ENCODE results near the gene FGF10.

Gene FGF10

GRCh38 chr5:44300551-44300950 is 88.7 kb downstream of the FGF10 start:
- no peaks in the 10 kb centered on the region for H3K4me1 ChIP-seq (ENCODE audit: control insufficient read depth, insufficient read depth, low read length)
- H3K36me3 ChIP-seq (ENCODE audit: control insufficient read depth, insufficient read depth, low read length, severe bottlenecking), result no peaks in the 10 kb centered on the region
- no peak overlapping the region for H3K9ac ChIP-seq (ENCODE audit: low read length)
- H3K9me3 ChIP-seq (ENCODE audit: control insufficient read depth, low read length), result no peaks in the 10 kb centered on the region
- DNase-seq (ENCODE audit: low read depth), result no peak
- no peaks in the 10 kb centered on the region for H3K27me3 ChIP-seq (replicated peaks; ENCODE audit: control insufficient read depth, insufficient read depth, low read length)
- no peak overlapping the region for H3K4me3 ChIP-seq (ENCODE audit: low read length)

GRCh38 chr5:44299394-44299793 is 89.8 kb downstream of the FGF10 start:
- no peak overlapping the region for H3K4me3 ChIP-seq (ENCODE audit: low read length)
- no peak overlapping the region for H3K9ac ChIP-seq (ENCODE audit: low read length)
- no peaks in the 10 kb centered on the region for H3K9me3 ChIP-seq (ENCODE audit: control insufficient read depth, low read length)
- DNase-seq (ENCODE audit: low read depth), result no peak
- no peaks in the 10 kb centered on the region for H3K36me3 ChIP-seq (ENCODE audit: control insufficient read depth, insufficient read depth, low read length, severe bottlenecking)
- no peaks in the 10 kb centered on the region for H3K4me1 ChIP-seq (ENCODE audit: control insufficient read depth, insufficient read depth, low read length)
- no peaks in the 10 kb centered on the region for H3K27me3 ChIP-seq (replicated peaks; ENCODE audit: control insufficient read depth, insufficient read depth, low read length)

- peaks cover 9% of the 10 kb centered on the region for H3K9me3 ChIP-seq (ENCODE audit: control insufficient read depth, low read length)
- H3K4me1 ChIP-seq (ENCODE audit: control insufficient read depth, insufficient read depth, low read length), result no peaks in the 10 kb centered on the region
- H3K27me3 ChIP-seq (replicated peaks; ENCODE audit: control insufficient read depth, insufficient read depth, low read length), result no peaks in the 10 kb centered on the region
- no peak for DNase-seq (ENCODE audit: low read depth)
- H3K36me3 ChIP-seq (ENCODE audit: control insufficient read depth, insufficient read depth, low read length, severe bottlenecking), result no peaks in the 10 kb centered on the region
- no peak overlapping the region for H3K4me3 ChIP-seq (ENCODE audit: low read length)
- no peak overlapping the region for H3K9ac ChIP-seq (ENCODE audit: low read length)
Measured at GRCh38 chr5:44294516-44294915, 94.7 kb downstream of the FGF10 start.

GRCh38 chr5:44292736-44293135 is 96.5 kb downstream of the FGF10 start:
- Histone ChIP-seq H3K27me3 (replicated peaks; ENCODE audit: control insufficient read depth, insufficient read depth, low read length) (no peaks in the 10 kb centered on the region), H3K4me1 (ENCODE audit: control insufficient read depth, insufficient read depth, low read length) (no peaks in the 10 kb centered on the region), H3K4me3 (ENCODE audit: low read length) (no peak overlapping the region), H3K36me3 (ENCODE audit: control insufficient read depth, insufficient read depth, low read length, severe bottlenecking) (no peaks in the 10 kb centered on the region), H3K9ac (ENCODE audit: low read length) (no peak overlapping the region), H3K9me3 (ENCODE audit: control insufficient read depth, low read length) (peaks cover 10% of the 10 kb centered on the region)
- no peak for DNase-seq (ENCODE audit: low read depth)

- no peaks in the 10 kb centered on the region for H3K27me3 ChIP-seq (replicated peaks; ENCODE audit: control insufficient read depth, insufficient read depth, low read length)
- no peaks in the 10 kb centered on the region for H3K36me3 ChIP-seq (ENCODE audit: control insufficient read depth, insufficient read depth, low read length, severe bottlenecking)
- H3K4me1 ChIP-seq (ENCODE audit: control insufficient read depth, insufficient read depth, low read length), result no peaks in the 10 kb centered on the region
- no peak for DNase-seq (ENCODE audit: low read depth)
- H3K9ac ChIP-seq (ENCODE audit: low read length), result no peak overlapping the region
- no peak overlapping the region for H3K4me3 ChIP-seq (ENCODE audit: low read length)
- H3K9me3 ChIP-seq (ENCODE audit: control insufficient read depth, low read length), result no peaks in the 10 kb centered on the region
Measured at GRCh38 chr5:44278469-44278868, 110.8 kb downstream of the FGF10 start.

GRCh38 chr5:44275908-44276307 is 113.3 kb downstream of the FGF10 start:
- Histone ChIP-seq H3K4me3 (ENCODE audit: low read length) (no peak overlapping the region), H3K4me1 (ENCODE audit: control insufficient read depth, insufficient read depth, low read length) (no peaks in the 10 kb centered on the region), H3K9me3 (ENCODE audit: control insufficient read depth, low read length) (no peaks in the 10 kb centered on the region), H3K27me3 (replicated peaks; ENCODE audit: control insufficient read depth, insufficient read depth, low read length) (no peaks in the 10 kb centered on the region), H3K9ac (ENCODE audit: low read length) (no peak overlapping the region), H3K36me3 (ENCODE audit: control insufficient read depth, insufficient read depth, low read length, severe bottlenecking) (no peaks in the 10 kb centered on the region)
- DNase-seq (ENCODE audit: low read depth), result no peak

- Histone ChIP-seq H3K4me1 (ENCODE audit: control insufficient read depth, insufficient read depth, low read length) (no peaks in the 10 kb centered on the region), H3K4me3 (ENCODE audit: low read length) (no peak overlapping the region), H3K36me3 (ENCODE audit: control insufficient read depth, insufficient read depth, low read length, severe bottlenecking) (no peaks in the 10 kb centered on the region), H3K27me3 (replicated peaks; ENCODE audit: control insufficient read depth, insufficient read depth, low read length) (no peaks in the 10 kb centered on the region), H3K9me3 (ENCODE audit: control insufficient read depth, low read length) (no peaks in the 10 kb centered on the region), H3K9ac (ENCODE audit: low read length) (no peak overlapping the region)
- DNase-seq (ENCODE audit: low read depth), result no peak
Measured at GRCh38 chr5:44275329-44275728, 113.9 kb downstream of the FGF10 start.

GRCh38 chr5:44267909-44268308 is 121.3 kb downstream of the FGF10 start:
- no peaks in the 10 kb centered on the region for H3K4me1 ChIP-seq (ENCODE audit: control insufficient read depth, insufficient read depth, low read length)
- H3K36me3 ChIP-seq (ENCODE audit: control insufficient read depth, insufficient read depth, low read length, severe bottlenecking), result no peaks in the 10 kb centered on the region
- no peaks in the 10 kb centered on the region for H3K9me3 ChIP-seq (ENCODE audit: control insufficient read depth, low read length)
- no peak overlapping the region for H3K9ac ChIP-seq (ENCODE audit: low read length)
- no peaks in the 10 kb centered on the region for H3K27me3 ChIP-seq (replicated peaks; ENCODE audit: control insufficient read depth, insufficient read depth, low read length)
- H3K4me3 ChIP-seq (ENCODE audit: low read length), result no peak overlapping the region
- no peak for DNase-seq (ENCODE audit: low read depth)

- no peaks in the 10 kb centered on the region for H3K36me3 ChIP-seq (ENCODE audit: control insufficient read depth, insufficient read depth, low read length, severe bottlenecking)
- H3K9ac ChIP-seq (ENCODE audit: low read length), result no peak overlapping the region
- no peak for DNase-seq (ENCODE audit: low read depth)
- H3K4me3 ChIP-seq (ENCODE audit: low read length), result no peak overlapping the region
- H3K9me3 ChIP-seq (ENCODE audit: control insufficient read depth, low read length), result no peaks in the 10 kb centered on the region
- no peaks in the 10 kb centered on the region for H3K27me3 ChIP-seq (replicated peaks; ENCODE audit: control insufficient read depth, insufficient read depth, low read length)
- H3K4me1 ChIP-seq (ENCODE audit: control insufficient read depth, insufficient read depth, low read length), result no peaks in the 10 kb centered on the region
Measured at GRCh38 chr5:44266882-44267576, 122.2 kb downstream of the FGF10 start.

GRCh38 chr5:44265713-44266112 is 123.5 kb downstream of the FGF10 start:
- Histone ChIP-seq H3K4me3 (ENCODE audit: low read length) (no peak overlapping the region), H3K4me1 (ENCODE audit: control insufficient read depth, insufficient read depth, low read length) (no peaks in the 10 kb centered on the region), H3K9ac (ENCODE audit: low read length) (no peak overlapping the region), H3K27me3 (replicated peaks; ENCODE audit: control insufficient read depth, insufficient read depth, low read length) (no peaks in the 10 kb centered on the region), H3K9me3 (ENCODE audit: control insufficient read depth, low read length) (no peaks in the 10 kb centered on the region), H3K36me3 (ENCODE audit: control insufficient read depth, insufficient read depth, low read length, severe bottlenecking) (no peaks in the 10 kb centered on the region)
- no peak for DNase-seq (ENCODE audit: low read depth)

GRCh38 chr5:44260793-44261192 is 128.4 kb downstream of the FGF10 start:
- Histone ChIP-seq H3K27me3 (replicated peaks; ENCODE audit: control insufficient read depth, insufficient read depth, low read length) (no peaks in the 10 kb centered on the region), H3K9me3 (ENCODE audit: control insufficient read depth, low read length) (no peaks in the 10 kb centered on the region), H3K36me3 (ENCODE audit: control insufficient read depth, insufficient read depth, low read length, severe bottlenecking) (no peaks in the 10 kb centered on the region), H3K4me3 (ENCODE audit: low read length) (no peak overlapping the region), H3K4me1 (ENCODE audit: control insufficient read depth, insufficient read depth, low read length) (no peaks in the 10 kb centered on the region), H3K9ac (ENCODE audit: low read length) (no peak overlapping the region)
- no peak for DNase-seq (ENCODE audit: low read depth)

Data from adipocyte (in vitro differentiated cells).